ENCODE data around the gene COL6A1. TPM values are rescaled to one million over a fixed set of nuclear protein-coding genes. Genes with fewer than 3 reads are reported as not detected.
A peak's percentile ranks its signal among the peaks of the same experiment; 100 is the strongest.

COL6A1 gene
- total RNA-seq, 1 experiment from 2014 or later: 193 TPM

- Histone ChIP-seq H3K23me2 (ENCODE audit: insufficient read length, low read depth, low read length, poor library complexity, severe bottlenecking) (no peaks in the 10 kb centered on the region), H3K4me2 (ENCODE audit: insufficient read depth, insufficient read length, low read length) (no peak overlapping the region), H2AK5ac (ENCODE audit: insufficient read length, low read length) (no peak overlapping the region), H3K27ac (ENCODE audit: insufficient read length, low read depth, low read length) (no peak overlapping the region), H2AFZ (ENCODE audit: low read length) (no peak overlapping the region), H3K56ac (ENCODE audit: insufficient read length, low read depth, low read length) (no peak overlapping the region), H2BK12ac (ENCODE audit: insufficient read length, low read depth, low read length) (no peak overlapping the region), H2BK120ac (ENCODE audit: low read depth, low read length, poor library complexity, severe bottlenecking) (no peak overlapping the region), H3K79me2 (ENCODE audit: insufficient read depth, low read length) (no peaks in the 10 kb centered on the region), H3K18ac (ENCODE audit: insufficient read length, low read depth, low read length) (no peak overlapping the region), H3K14ac (ENCODE audit: insufficient read depth, low read length) (no peak overlapping the region), H2BK15ac (ENCODE audit: low read depth, low read length) (no peak overlapping the region), H4K8ac (replicated peaks; ENCODE audit: insufficient read length, low read depth, low read length) (no peak overlapping the region), H4K91ac (ENCODE audit: insufficient read length, low read depth, low read length) (no peak overlapping the region), H4K5ac (ENCODE audit: insufficient read length, low read depth, low read length) (no peak overlapping the region), H2BK20ac (ENCODE audit: low read depth, low read length, poor library complexity, severe bottlenecking) (no peak overlapping the region), H3K79me1 (ENCODE audit: insufficient read depth, low read depth, low read length, poor library complexity, severe bottlenecking) (no peaks in the 10 kb centered on the region), H3K4me1 (ENCODE audit: insufficient read depth, low read length) (no peaks in the 10 kb centered on the region; the same call in 1 of the 2 replicates), H3K9me3 (ENCODE audit: control insufficient read depth, low read depth, low read length) (no peaks in the 10 kb centered on the region), H2BK5ac (ENCODE audit: insufficient read length, low read length) (no peak overlapping the region), H3K4ac (ENCODE audit: low read depth, low read length) (no peak overlapping the region), H3K9ac (ENCODE audit: extremely low read depth, insufficient read length, low read length) (no peak overlapping the region), H3K23ac (ENCODE audit: insufficient read length, low read depth, low read length) (no peak overlapping the region), H3T11ph (ENCODE audit: low read length) (no peak overlapping the region), H4K20me1 (ENCODE audit: control insufficient read depth, insufficient read depth, insufficient read length) (no peaks in the 10 kb centered on the region), H3K27me3 (ENCODE audit: insufficient read depth, low read length) (no peaks in the 10 kb centered on the region)
- TF ChIP-seq, protein P1, sequence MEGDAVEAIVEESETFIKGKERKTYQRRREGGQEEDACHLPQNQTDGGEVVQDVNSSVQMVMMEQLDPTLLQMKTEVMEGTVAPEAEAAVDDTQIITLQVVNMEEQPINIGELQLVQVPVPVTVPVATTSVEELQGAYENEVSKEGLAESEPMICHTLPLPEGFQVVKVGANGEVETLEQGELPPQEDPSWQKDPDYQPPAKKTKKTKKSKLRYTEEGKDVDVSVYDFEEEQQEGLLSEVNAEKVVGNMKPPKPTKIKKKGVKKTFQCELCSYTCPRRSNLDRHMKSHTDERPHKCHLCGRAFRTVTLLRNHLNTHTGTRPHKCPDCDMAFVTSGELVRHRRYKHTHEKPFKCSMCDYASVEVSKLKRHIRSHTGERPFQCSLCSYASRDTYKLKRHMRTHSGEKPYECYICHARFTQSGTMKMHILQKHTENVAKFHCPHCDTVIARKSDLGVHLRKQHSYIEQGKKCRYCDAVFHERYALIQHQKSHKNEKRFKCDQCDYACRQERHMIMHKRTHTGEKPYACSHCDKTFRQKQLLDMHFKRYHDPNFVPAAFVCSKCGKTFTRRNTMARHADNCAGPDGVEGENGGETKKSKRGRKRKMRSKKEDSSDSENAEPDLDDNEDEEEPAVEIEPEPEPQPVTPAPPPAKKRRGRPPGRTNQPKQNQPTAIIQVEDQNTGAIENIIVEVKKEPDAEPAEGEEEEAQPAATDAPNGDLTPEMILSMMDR (conservative IDR thresholded peaks at IDR 0.05): no peak
- peak overlapping the region in 1 of 3 experiments; percentile 42; a peak in 2 of 7 replicates for H3K27ac Mint-ChIP-seq
- no peak for DNase-seq
- peaks cover 0 to 5% of the 10 kb centered on the region in 2 experiments for H3K9me3 Mint-ChIP-seq
- H3K27me3 Mint-ChIP-seq (ENCODE audit: low read depth): peaks cover 6% of the 10 kb centered on the region; the same call in 1 of the 2 replicates
- no CpG with 5 or more reads among the region's 16 CpGs for WGBS (ENCODE audit: extremely low coverage, insufficient read length, low lambda C conversion rate)
- H3K36me3 Mint-ChIP-seq (ENCODE audit: insufficient read depth in 1 of 3, low read depth in 3 of 3): no peaks in the 10 kb centered on the region; a peak in 1 of 7 replicates
- H3K4me1 Mint-ChIP-seq: peaks cover 3 to 4% of the 10 kb centered on the region in 2 experiments
- H3K4me3 Mint-ChIP-seq: no peak overlapping the region
Measured at GRCh38 chr21:46051379-46051770, 69.8 kb downstream of the COL6A1 start.
